Measurements from ENCODE around the gene FMN1. TPM values are rescaled to one million over a fixed set of nuclear protein-coding genes. Genes with fewer than 3 reads are reported as not detected.

Gene FMN1
- total RNA-seq, 1 experiment from 2014 or later = 2.4 TPM

DNA sequence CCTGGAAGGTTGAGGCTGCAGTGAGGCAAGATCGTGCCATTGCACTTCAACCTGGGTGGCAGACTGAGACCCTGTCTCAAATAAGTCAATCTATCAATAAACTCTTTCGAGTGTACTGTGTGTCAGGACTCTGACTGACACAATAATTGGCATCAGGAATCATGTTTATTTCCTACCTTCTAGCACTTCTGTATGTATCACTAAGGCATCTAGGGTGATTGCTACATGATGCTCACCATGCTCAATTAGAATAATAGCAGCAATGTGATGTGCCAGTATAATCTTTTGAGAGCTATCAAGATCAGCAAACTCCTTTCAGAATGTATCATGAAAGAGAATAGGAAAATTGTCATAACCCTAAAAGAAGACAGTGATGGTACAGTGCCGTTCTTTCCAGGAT is 95.3 kb downstream of the FMN1 start:
- no TSS peak for BruUV-seq (replicated peaks)
- DNase-seq (no peak), ATAC-seq (no peak)
- Histone ChIP-seq H3K79me2 (ENCODE audit: low read length) (no peaks in the 10 kb centered on the region), H3K9me2 (replicated peaks; ENCODE audit: low read length) (no peaks in the 10 kb centered on the region), H3K9me3 (ENCODE audit: low read length) (no peaks in the 10 kb centered on the region), H3F3A (ENCODE audit: low read length, unreplicated experiment) (no peaks in the 10 kb centered on the region), H3K4me3 (ENCODE audit: low read length) (no peak overlapping the region), H3K4me1 (ENCODE audit: insufficient read depth, low read length) (peaks cover 37% of the 10 kb centered on the region), H2AFZ (ENCODE audit: low read length) (no peak overlapping the region), H3K27ac (ENCODE audit: low read length) (no peak overlapping the region), H3K9ac (ENCODE audit: low read length) (no peak overlapping the region), H3K36me3 (ENCODE audit: low read depth, low read length) (no peaks in the 10 kb centered on the region), H4K20me1 (ENCODE audit: low read length) (no peaks in the 10 kb centered on the region), H3K27me3 (ENCODE audit: low read length) (no peaks in the 10 kb centered on the region), H3K4me2 (ENCODE audit: low read length) (no peak overlapping the region)
- TF ChIP-seq, protein P1, sequence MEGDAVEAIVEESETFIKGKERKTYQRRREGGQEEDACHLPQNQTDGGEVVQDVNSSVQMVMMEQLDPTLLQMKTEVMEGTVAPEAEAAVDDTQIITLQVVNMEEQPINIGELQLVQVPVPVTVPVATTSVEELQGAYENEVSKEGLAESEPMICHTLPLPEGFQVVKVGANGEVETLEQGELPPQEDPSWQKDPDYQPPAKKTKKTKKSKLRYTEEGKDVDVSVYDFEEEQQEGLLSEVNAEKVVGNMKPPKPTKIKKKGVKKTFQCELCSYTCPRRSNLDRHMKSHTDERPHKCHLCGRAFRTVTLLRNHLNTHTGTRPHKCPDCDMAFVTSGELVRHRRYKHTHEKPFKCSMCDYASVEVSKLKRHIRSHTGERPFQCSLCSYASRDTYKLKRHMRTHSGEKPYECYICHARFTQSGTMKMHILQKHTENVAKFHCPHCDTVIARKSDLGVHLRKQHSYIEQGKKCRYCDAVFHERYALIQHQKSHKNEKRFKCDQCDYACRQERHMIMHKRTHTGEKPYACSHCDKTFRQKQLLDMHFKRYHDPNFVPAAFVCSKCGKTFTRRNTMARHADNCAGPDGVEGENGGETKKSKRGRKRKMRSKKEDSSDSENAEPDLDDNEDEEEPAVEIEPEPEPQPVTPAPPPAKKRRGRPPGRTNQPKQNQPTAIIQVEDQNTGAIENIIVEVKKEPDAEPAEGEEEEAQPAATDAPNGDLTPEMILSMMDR (conservative IDR thresholded peaks at IDR 0.05; ENCODE audit: low read depth, low read length) = no peak
- no peak for TF ChIP-seq EZH2 (IDR thresholded peaks at IDR 0.05; ENCODE audit: low read length, unreplicated experiment)
- TF ChIP-seq EZH2phosphoT487 (IDR thresholded peaks at IDR 0.05; ENCODE audit: borderline replicate concordance, low read length) = no peak
- POLR2A ChIA-PET (ENCODE audit: unreplicated experiment) = no interaction called here
- CTCF ChIA-PET = no interaction called here
- intact Hi-C loops (cut with micrococcal nuclease) = no loop called here

DNA sequence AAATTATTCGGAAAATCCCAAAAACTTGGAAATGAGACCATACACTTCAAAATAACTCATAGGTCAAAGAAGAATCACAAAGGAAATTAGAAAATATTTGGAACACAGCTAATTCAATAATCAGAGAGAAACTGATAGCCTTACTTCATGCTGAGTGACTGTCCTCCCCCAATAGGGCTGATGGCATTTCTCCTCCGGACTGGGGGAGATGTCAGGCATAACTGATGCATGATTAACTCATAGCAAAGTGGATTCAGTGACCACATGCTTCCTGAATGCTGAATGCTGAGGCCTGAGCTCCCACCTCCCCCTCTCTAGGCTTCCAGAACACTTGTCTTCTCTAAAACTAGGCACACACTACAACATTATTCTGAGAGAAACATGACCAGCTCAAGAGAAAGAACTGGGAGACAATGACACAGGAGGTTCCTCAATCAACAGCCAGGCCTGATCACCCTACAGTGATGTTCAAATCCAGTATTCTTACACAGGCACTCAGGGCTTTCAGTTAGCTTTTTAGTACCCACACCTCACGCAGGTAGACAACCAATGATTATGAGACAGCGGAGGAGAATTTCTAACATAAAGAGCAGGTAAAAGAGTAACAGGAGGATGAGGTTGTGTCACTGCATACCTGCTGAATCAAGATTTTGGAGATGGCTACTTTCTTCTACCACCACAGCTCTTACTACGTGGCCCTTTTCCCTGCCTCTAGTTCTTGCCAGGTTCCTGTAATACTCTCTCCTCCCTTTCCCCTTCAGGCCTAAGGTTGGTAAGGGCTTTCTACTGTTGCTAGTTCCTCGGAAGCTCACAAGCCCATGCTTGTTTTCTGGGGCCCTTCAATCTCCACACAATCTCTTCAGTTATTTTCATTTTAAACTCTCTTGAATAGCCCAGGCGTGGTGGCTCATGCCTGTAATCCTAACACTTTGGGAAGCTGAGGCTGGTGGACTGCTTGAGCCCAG is 96.1 kb downstream of the FMN1 start:
- DNase-seq = peak; percentile 95
- Histone ChIP-seq H3K4me2 (ENCODE audit: low read length) (peak overlapping the region; percentile 60), H3K9me3 (ENCODE audit: low read length) (no peaks in the 10 kb centered on the region), H3K9me2 (replicated peaks; ENCODE audit: low read length) (no peaks in the 10 kb centered on the region), H3F3A (ENCODE audit: low read length, unreplicated experiment) (no peaks in the 10 kb centered on the region), H4K20me1 (ENCODE audit: low read length) (no peaks in the 10 kb centered on the region), H3K79me2 (ENCODE audit: low read length) (no peaks in the 10 kb centered on the region), H2AFZ (ENCODE audit: low read length) (0 out of 2 replicates have a peak overlapping the region, but pooled peaks have one; percentile 3), H3K4me1 (ENCODE audit: insufficient read depth, low read length) (peaks cover 28% of the 10 kb centered on the region), H3K27ac (ENCODE audit: low read length) (peak overlapping the region; percentile 81), H3K4me3 (ENCODE audit: low read length) (peak overlapping the region; percentile 10; the same call in 1 of the 2 replicates), H3K36me3 (ENCODE audit: low read depth, low read length) (no peaks in the 10 kb centered on the region), H3K9ac (ENCODE audit: low read length) (peak overlapping the region; percentile 41), H3K27me3 (ENCODE audit: low read length) (no peaks in the 10 kb centered on the region)
- intact Hi-C loops (cut with micrococcal nuclease) = no loop called here
- POLR2A ChIA-PET (ENCODE audit: unreplicated experiment) = interaction anchor here (0.6 kb wide), 2 partner anchors 8 to 461 kb away, joined by 3 read pairs; no protein-coding TSS in a partner anchor
- no TSS peak for BruUV-seq (replicated peaks)
- ATAC-seq = peak; percentile 99
- no peak for TF ChIP-seq EZH2 (IDR thresholded peaks at IDR 0.05; ENCODE audit: low read length, unreplicated experiment)
- TF ChIP-seq, protein P1 (conservative IDR thresholded peaks at IDR 0.05; ENCODE audit: low read depth, low read length) = no peak
- CTCF ChIA-PET = interaction anchor here (1.0 kb wide), 1 partner anchor 12 kb away, joined by 4 read pairs; no protein-coding TSS in a partner anchor

DNA sequence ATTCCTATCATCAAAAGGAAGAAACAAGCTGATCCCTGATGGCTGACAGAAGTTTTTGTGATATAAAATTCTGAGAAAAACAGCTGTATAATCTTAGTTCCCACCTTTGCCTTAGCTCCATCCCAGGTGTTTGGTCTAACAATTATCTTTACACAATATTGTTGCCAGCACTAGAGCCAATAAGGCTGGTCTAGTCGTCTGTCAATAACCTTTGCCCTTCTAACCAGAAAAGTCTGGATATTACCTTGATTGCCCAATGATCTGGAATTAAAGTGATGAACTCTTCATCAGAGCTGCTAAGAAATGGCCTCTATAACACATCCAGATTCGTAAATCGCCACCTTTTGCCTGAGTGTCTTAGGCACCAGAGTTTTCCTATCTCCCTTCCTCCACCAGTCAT is 98.4 kb downstream of the FMN1 start:
- H3K9me2 ChIP-seq (replicated peaks; ENCODE audit: low read length) = no peaks in the 10 kb centered on the region
- H3K27me3 ChIP-seq (ENCODE audit: low read length) = no peaks in the 10 kb centered on the region
- no peak overlapping the region for H3K4me3 ChIP-seq (ENCODE audit: low read length)
- peaks cover 24% of the 10 kb centered on the region for H3K4me1 ChIP-seq (ENCODE audit: insufficient read depth, low read length)
- H3K36me3 ChIP-seq (ENCODE audit: low read depth, low read length) = no peaks in the 10 kb centered on the region
- ATAC-seq = no peak
- H3K79me2 ChIP-seq (ENCODE audit: low read length) = no peaks in the 10 kb centered on the region
- TF ChIP-seq, protein P1 (conservative IDR thresholded peaks at IDR 0.05; ENCODE audit: low read depth, low read length) = no peak
- TF ChIP-seq EZH2 (IDR thresholded peaks at IDR 0.05; ENCODE audit: low read length, unreplicated experiment) = no peak
- no peak for TF ChIP-seq EZH2phosphoT487 (IDR thresholded peaks at IDR 0.05; ENCODE audit: borderline replicate concordance, low read length)
- no TSS peak for BruUV-seq (replicated peaks)
- no peak for DNase-seq
- H3K4me2 ChIP-seq (ENCODE audit: low read length) = no peak overlapping the region
- ChIA-PET POLR2A (ENCODE audit: unreplicated experiment) (interaction anchor here (1.2 kb wide), 1 partner anchor 83 kb away, joined by 5 read pairs; no protein-coding TSS in a partner anchor), CTCF (interaction anchor here (1.3 kb wide), 1 partner anchor 9 kb away, joined by 5 read pairs; no protein-coding TSS in a partner anchor)
- H2AFZ ChIP-seq (ENCODE audit: low read length) = no peak overlapping the region
- H3K27ac ChIP-seq (ENCODE audit: low read length) = no peak overlapping the region
- no peak overlapping the region for H3K9ac ChIP-seq (ENCODE audit: low read length)
- no peaks in the 10 kb centered on the region for H4K20me1 ChIP-seq (ENCODE audit: low read length)
- intact Hi-C loops (cut with micrococcal nuclease) = no loop called here
- no peaks in the 10 kb centered on the region for H3K9me3 ChIP-seq (ENCODE audit: low read length)
- no peaks in the 10 kb centered on the region for H3F3A ChIP-seq (ENCODE audit: low read length, unreplicated experiment)

All from PC-3 (cell line).